Measurements from ENCODE around the gene ACOT8. TPM values are rescaled to one million over a fixed set of nuclear protein-coding genes. Genes with fewer than 3 reads are reported as not detected.

The ACOT8 gene
- total and polyA plus RNA-seq, 9 of the 15 experiments (the other 6 are each of a cell fraction or from before 2014, with no cell fraction given), result 8.2 to 46.7 (median 20.7) TPM

DNA sequence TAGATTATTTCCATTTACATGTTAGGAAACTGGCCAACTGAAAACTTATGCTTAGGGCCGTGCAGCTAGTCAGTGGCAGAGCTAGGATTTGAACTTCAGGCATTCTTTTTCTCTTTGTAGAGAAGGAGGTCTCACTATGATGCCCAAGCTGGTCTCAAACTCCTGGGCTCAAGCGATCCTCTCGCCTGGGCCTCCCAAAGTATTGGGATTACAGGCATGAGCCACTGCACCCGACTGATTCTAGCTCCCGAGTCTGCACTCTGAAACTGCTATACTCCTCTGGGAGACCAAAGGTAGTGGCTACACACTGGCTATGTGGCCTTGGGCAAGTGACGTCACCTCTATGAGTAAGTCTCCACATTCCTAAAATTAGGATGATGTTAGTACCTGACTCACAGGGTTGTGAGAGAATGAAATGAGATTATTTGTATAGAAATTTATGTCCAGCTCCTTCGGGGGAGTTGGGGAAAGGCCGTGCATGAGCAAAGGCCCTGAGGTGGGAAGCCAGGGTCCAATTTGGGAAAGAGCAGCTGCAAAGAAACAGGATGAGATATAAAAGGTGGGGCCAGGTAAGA lies 48.4 kb upstream of the ACOT8 start:
- no peak overlapping the region for H3K4me3 ChIP-seq
- FAIRE-seq (no peak), ATAC-seq (no peak), DNase-seq (ENCODE audit: extremely low read depth in 1 of 4, low spot score in 3 of 4) (no peak)
- no peaks in the 10 kb centered on the region for H3K9me3 ChIP-seq (replicated peaks; ENCODE audit: control insufficient read depth, insufficient read depth, low read depth, low read length)
- H2AFZ ChIP-seq (ENCODE audit: low read depth, low read length), result no peak overlapping the region
- no TSS peak for BruUV-seq (replicated peaks)
- intact Hi-C loops (cut with micrococcal nuclease), result no loop called here
- ChIA-PET CTCF (ENCODE audit: low intra/inter-chr PET ratio) (no interaction called here), POLR2A (interaction anchor here (0.7 to 2.4 kb wide), 8 partner anchors 9 to 73 kb away, joined by 3 to 9 read pairs (median 4); partner anchors contain the start of genes PCIF1, SNX21 and ZSWIM1)
- H3K9ac ChIP-seq (ENCODE audit: insufficient read depth in 1 of 2, low read depth in 2 of 2, low read length in 2 of 2), result no peak overlapping the region
- H3K9me1 ChIP-seq (ENCODE audit: control insufficient read depth, insufficient read depth, low read length), result no peaks in the 10 kb centered on the region
- H3K36me3 ChIP-seq (ENCODE audit: control insufficient read depth, insufficient read depth, low read length), result peaks cover 22% of the 10 kb centered on the region; the same call in 2 of the 3 replicates
- no peak overlapping the region for H3K4me2 ChIP-seq (ENCODE audit: insufficient read depth, low read length)
- H4K20me1 ChIP-seq (replicated peaks; ENCODE audit: control insufficient read depth, insufficient read depth, low read length), result no peaks in the 10 kb centered on the region
- peaks cover 12% of the 10 kb centered on the region for H3K79me2 ChIP-seq (ENCODE audit: control insufficient read depth, insufficient read depth, low read length)
- WGBS (ENCODE audit: insufficient coverage, low coverage, missing lambda C conversion rate), result 72% methylated on average over 8 of the region's 8 CpGs
- in situ Hi-C loops (cut with MboI), result no loop called here
- no peaks in the 10 kb centered on the region for H3K27me3 ChIP-seq (ENCODE audit: control insufficient read depth in 2 of 2, insufficient read depth in 2 of 2, low read length in 2 of 2)
- peaks cover 16 to 36% of the 10 kb centered on the region in 2 experiments for H3K4me1 ChIP-seq (replicated peaks in 1 of 2; ENCODE audit: control insufficient read depth in 2 of 2, insufficient read depth in 2 of 2, low read length in 2 of 2)
- TF ChIP-seq KDM2B (CRISPR knock-in tag; IDR thresholded peaks at IDR 0.05) (no peak), THRAP3 (IDR thresholded peaks at IDR 0.05; ENCODE audit: borderline replicate concordance) (no peak)
- TF ChIP-seq, protein P1, sequence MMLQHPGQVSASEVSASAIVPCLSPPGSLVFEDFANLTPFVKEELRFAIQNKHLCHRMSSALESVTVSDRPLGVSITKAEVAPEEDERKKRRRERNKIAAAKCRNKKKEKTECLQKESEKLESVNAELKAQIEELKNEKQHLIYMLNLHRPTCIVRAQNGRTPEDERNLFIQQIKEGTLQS (IDR thresholded peaks at IDR 0.05), result peak; percentile 55
- TF ChIP-seq, protein P1 (CRISPR knock-in tag; conservative IDR thresholded peaks at IDR 0.05), result no peak
- TF ChIP-seq, protein P2, sequence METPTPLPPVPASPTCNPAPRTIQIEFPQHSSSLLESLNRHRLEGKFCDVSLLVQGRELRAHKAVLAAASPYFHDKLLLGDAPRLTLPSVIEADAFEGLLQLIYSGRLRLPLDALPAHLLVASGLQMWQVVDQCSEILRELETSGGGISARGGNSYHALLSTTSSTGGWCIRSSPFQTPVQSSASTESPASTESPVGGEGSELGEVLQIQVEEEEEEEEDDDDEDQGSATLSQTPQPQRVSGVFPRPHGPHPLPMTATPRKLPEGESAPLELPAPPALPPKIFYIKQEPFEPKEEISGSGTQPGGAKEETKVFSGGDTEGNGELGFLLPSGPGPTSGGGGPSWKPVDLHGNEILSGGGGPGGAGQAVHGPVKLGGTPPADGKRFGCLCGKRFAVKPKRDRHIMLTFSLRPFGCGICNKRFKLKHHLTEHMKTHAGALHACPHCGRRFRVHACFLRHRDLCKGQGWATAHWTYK (CRISPR knock-in tag; IDR thresholded peaks at IDR 0.05), result no peak
- no peak overlapping the region for H3K27ac ChIP-seq (ENCODE audit: extremely low read depth, low read depth, low read length)

Measured in K562 (cell line).